SU-DHL-6 (cell line): ENCODE measurements around the gene DHPS.
A peak's percentile ranks its signal among the peaks of the same experiment; 100 is the strongest.

Experiments used
- H2AFZ ChIP-seq: fragments of 200-600 bp; sonication (generic); 2 replicates; pipeline ENCODE4 v1.6.1; 2014; ENCODE audit warnings: low read depth, mild to moderate bottlenecking, moderate library complexity, mixed read lengths, antibody characterized with exemption, low read length; ENCODE audit not compliant: severe bottlenecking
- H3F3A ChIP-seq: fragments of 200-600 bp; shearing (Covaris generic); 2 replicates; pipeline ENCODE4 v1.6.0; 2016; ENCODE audit warnings: antibody characterized with exemption, mild to moderate bottlenecking; ENCODE audit not compliant: insufficient read depth
- H3K27ac ChIP-seq: fragments of 200-600 bp; sonication (generic); 2 replicates; pipeline ENCODE4 v1.5.1; 2016; ENCODE audit warnings: low read depth, mild to moderate bottlenecking, low read length, moderate library complexity, mixed read lengths
- H3K27me3 ChIP-seq: fragments of 200-600 bp; sonication (generic), shearing (Covaris generic); 2 replicates; pipeline ENCODE4 v1.6.0; 2014; ENCODE audit warnings: mild to moderate bottlenecking, low read length
- H3K36me3 ChIP-seq: fragments of 200-600 bp; sonication (generic); 2 replicates; pipeline ENCODE4 v1.6.1; 2014; ENCODE audit warnings: mild to moderate bottlenecking, low read length, mixed read lengths
- H3K4me2 ChIP-seq: fragments of 300-600, 200-600 bp; shearing (Covaris generic), sonication (generic); 2 replicates; pipeline ENCODE4 v1.6.0; 2014; ENCODE audit warnings: low read length, low read depth, mild to moderate bottlenecking; ENCODE audit not compliant: poor library complexity, severe bottlenecking
- H3K4me3 ChIP-seq: fragments of 200-600 bp; sonication (generic); 2 replicates; pipeline ENCODE4 v1.5.1; 2014; ENCODE audit warnings: antibody characterized with exemption, low read length, mild to moderate bottlenecking, mixed read lengths; ENCODE audit not compliant: insufficient read depth, poor library complexity, severe bottlenecking
- H3K79me2 ChIP-seq: fragments of 200-600 bp; sonication (generic); 2 replicates; pipeline ENCODE4 v1.6.1; 2014; ENCODE audit warnings: mild to moderate bottlenecking, low read length, moderate library complexity; ENCODE audit not compliant: insufficient read depth
- H3K9ac ChIP-seq: fragments of 200-600 bp; sonication (generic); 2 replicates; pipeline ENCODE4 v1.7.0; 2014; ENCODE audit warnings: mild to moderate bottlenecking, low read length
- H3K9me2 ChIP-seq: fragments of 200-600 bp; sonication (generic); replicated peaks from 2 replicates; pipeline ENCODE4 v1.6.1; 2014; ENCODE audit warnings: low read length; ENCODE audit not compliant: insufficient read depth
- H3K9me3 ChIP-seq: fragments of 200-600 bp; sonication (generic); 2 replicates; pipeline ENCODE4 v1.6.1; 2014; ENCODE audit warnings: low read length, mixed read lengths; ENCODE audit not compliant: insufficient read depth
- H4K20me1 ChIP-seq: fragments of 200-600 bp; sonication (generic); 2 replicates; pipeline ENCODE4 v1.6.1; 2014; ENCODE audit warnings: low read depth, mild to moderate bottlenecking, antibody characterized with exemption, low read length, moderate library complexity, mixed read lengths
- EZH2phosphoT487 ChIP-seq: fragments of 200-600 bp; sonication (generic), shearing (Covaris generic); conservative IDR thresholded peaks from 2 replicates; pipeline ENCODE4 v1.6.1; 2018; ENCODE audit warnings: mild to moderate bottlenecking, antibody characterized with exemption, low read length, moderate library complexity, mixed read lengths
- TF ChIP-seq, protein P1 (sequence below): fragments of 200-600 bp; sonication (generic); IDR thresholded peaks from one replicate; pipeline ENCODE4 v1.5.1; 2017; ENCODE audit warnings: antibody characterized with exemption, mild to moderate bottlenecking, low read length, moderate library complexity; ENCODE audit not compliant: insufficient read depth, poor library complexity, severe bottlenecking

Gene DHPS

DNA sequence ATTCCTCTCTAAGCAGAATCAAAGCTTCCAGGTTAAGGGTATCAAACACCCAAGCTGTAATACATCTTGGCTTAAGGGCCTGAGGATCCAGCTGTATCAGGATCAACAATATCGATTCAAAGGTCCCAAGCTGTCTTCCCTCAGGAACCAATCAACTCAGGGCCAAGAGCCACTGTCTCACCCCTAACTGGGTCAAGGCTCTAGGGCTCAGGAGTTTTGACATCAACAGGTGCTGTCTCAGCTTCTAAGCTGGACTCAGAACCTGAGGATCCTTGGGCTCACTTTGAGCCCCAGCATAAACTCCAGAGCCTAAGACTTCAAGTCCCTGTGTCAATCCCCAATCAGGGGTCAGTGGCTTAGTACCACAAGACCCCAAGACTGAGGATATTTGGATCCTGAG is 13.8 kb upstream of the DHPS start:
- no peaks in the 10 kb centered on the region for H3K27me3 ChIP-seq
- H3K4me2 ChIP-seq = peak overlapping the region; percentile 72
- H3K9ac ChIP-seq = no peak overlapping the region
- no peaks in the 10 kb centered on the region for H3K9me2 ChIP-seq
- no peaks in the 10 kb centered on the region for H3K9me3 ChIP-seq
- H3K36me3 ChIP-seq = no peaks in the 10 kb centered on the region
- no peak overlapping the region for H2AFZ ChIP-seq
- H3F3A ChIP-seq = peaks cover 24% of the 10 kb centered on the region
- H3K27ac ChIP-seq = no peak overlapping the region
- peak overlapping the region; percentile 57 for H3K4me3 ChIP-seq
- no peak for TF ChIP-seq EZH2phosphoT487
- TF ChIP-seq, protein P1, sequence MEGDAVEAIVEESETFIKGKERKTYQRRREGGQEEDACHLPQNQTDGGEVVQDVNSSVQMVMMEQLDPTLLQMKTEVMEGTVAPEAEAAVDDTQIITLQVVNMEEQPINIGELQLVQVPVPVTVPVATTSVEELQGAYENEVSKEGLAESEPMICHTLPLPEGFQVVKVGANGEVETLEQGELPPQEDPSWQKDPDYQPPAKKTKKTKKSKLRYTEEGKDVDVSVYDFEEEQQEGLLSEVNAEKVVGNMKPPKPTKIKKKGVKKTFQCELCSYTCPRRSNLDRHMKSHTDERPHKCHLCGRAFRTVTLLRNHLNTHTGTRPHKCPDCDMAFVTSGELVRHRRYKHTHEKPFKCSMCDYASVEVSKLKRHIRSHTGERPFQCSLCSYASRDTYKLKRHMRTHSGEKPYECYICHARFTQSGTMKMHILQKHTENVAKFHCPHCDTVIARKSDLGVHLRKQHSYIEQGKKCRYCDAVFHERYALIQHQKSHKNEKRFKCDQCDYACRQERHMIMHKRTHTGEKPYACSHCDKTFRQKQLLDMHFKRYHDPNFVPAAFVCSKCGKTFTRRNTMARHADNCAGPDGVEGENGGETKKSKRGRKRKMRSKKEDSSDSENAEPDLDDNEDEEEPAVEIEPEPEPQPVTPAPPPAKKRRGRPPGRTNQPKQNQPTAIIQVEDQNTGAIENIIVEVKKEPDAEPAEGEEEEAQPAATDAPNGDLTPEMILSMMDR = no peak
- no peaks in the 10 kb centered on the region for H4K20me1 ChIP-seq
- H3K79me2 ChIP-seq = no peaks in the 10 kb centered on the region

- Histone ChIP-seq H2AFZ (no peak overlapping the region), H3K79me2 (no peaks in the 10 kb centered on the region), H3K9me2 (no peaks in the 10 kb centered on the region), H4K20me1 (no peaks in the 10 kb centered on the region), H3K9ac (no peak overlapping the region), H3K4me2 (no peak overlapping the region), H3K4me3 (no peak overlapping the region), H3K27ac (no peak overlapping the region), H3F3A (peaks cover 24% of the 10 kb centered on the region), H3K36me3 (no peaks in the 10 kb centered on the region), H3K9me3 (no peaks in the 10 kb centered on the region), H3K27me3 (no peaks in the 10 kb centered on the region)
- TF ChIP-seq, protein P1 = no peak
- TF ChIP-seq EZH2phosphoT487 = no peak
These were observed 13.4 kb upstream of the DHPS start for GRCh38 chr19:12695096-12695495.

- Histone ChIP-seq H3K9me3 (no peaks in the 10 kb centered on the region), H3K27me3 (no peaks in the 10 kb centered on the region), H4K20me1 (no peaks in the 10 kb centered on the region), H3K4me2 (no peak overlapping the region), H3K4me3 (no peak overlapping the region), H3K27ac (no peak overlapping the region), H3K36me3 (no peaks in the 10 kb centered on the region), H2AFZ (no peak overlapping the region), H3K9ac (no peak overlapping the region), H3F3A (peaks cover 24% of the 10 kb centered on the region), H3K79me2 (no peaks in the 10 kb centered on the region), H3K9me2 (no peaks in the 10 kb centered on the region)
- TF ChIP-seq, protein P1 = no peak
- no peak for TF ChIP-seq EZH2phosphoT487
These were observed 13.0 kb upstream of the DHPS start for GRCh38 chr19:12694641-12695040.

- H3K4me3 ChIP-seq = no peak overlapping the region
- H4K20me1 ChIP-seq = no peaks in the 10 kb centered on the region
- no peak overlapping the region for H3K27ac ChIP-seq
- H3K9me3 ChIP-seq = no peaks in the 10 kb centered on the region
- no peaks in the 10 kb centered on the region for H3K79me2 ChIP-seq
- no peaks in the 10 kb centered on the region for H3K36me3 ChIP-seq
- H3K9me2 ChIP-seq = no peaks in the 10 kb centered on the region
- H3K4me2 ChIP-seq = no peak overlapping the region
- no peak overlapping the region for H2AFZ ChIP-seq
- no peak overlapping the region for H3K9ac ChIP-seq
- H3K27me3 ChIP-seq = no peaks in the 10 kb centered on the region
- H3F3A ChIP-seq = peaks cover 10% of the 10 kb centered on the region
- TF ChIP-seq, protein P1 = no peak
- TF ChIP-seq EZH2phosphoT487 = no peak
These were observed 11.3 kb upstream of the DHPS start for GRCh38 chr19:12692960-12693359.
